ENCODE measurements around the gene CHSY1.
"Not testable (repeated sequence)": the region's sequence is repeated elsewhere in the genome, so short reads cannot be mapped to it uniquely, and the experiment has no call there.

Gene CHSY1

GRCh38 chr15:101251830-101252820 lies at the start of gene CHSY1:
Gene CHSY1 (minus strand): TSS chr15:101252048. CDS start chr15:101251456, 592 bp downstream.
- DNase-seq = peak; percentile 87

GRCh38 chr15:101296418-101297405 lies 44.9 kb upstream of the CHSY1 start:
- DNase-seq = no peak

GRCh38 chr15:101295607-101296161 lies 43.8 kb upstream of the CHSY1 start:
- DNase-seq = no peak

- peak; percentile 97 for DNase-seq
Measured at GRCh38 chr15:101294731-101295606, 43.1 kb upstream of the CHSY1 start, which contains the start of gene SNRPA1. Gene SNRPA1 (minus strand): TSS chr15:101295248. CDS start chr15:101295178, 70 bp downstream.

GRCh38 chr15:101293122-101293521 lies 41.3 kb upstream of the CHSY1 start:
- DNase-seq = no peak

- peak; percentile 27 for DNase-seq
Measured at GRCh38 chr15:101288905-101289513, 37.2 kb upstream of the CHSY1 start.

- DNase-seq = not testable (repeated sequence)
Measured at GRCh38 chr15:101287342-101287741, 35.5 kb upstream of the CHSY1 start.

- no peak for DNase-seq
Measured at GRCh38 chr15:101286471-101287114, 34.7 kb upstream of the CHSY1 start.

- no peak for DNase-seq
Measured at GRCh38 chr15:101283931-101284330, 32.1 kb upstream of the CHSY1 start.

GRCh38 chr15:101280007-101280406 lies 28.2 kb upstream of the CHSY1 start:
- DNase-seq = no peak

GRCh38 chr15:101277943-101278564 lies 26.2 kb upstream of the CHSY1 start:
- DNase-seq = no peak

GRCh38 chr15:101277038-101277822 lies 25.4 kb upstream of the CHSY1 start, which contains the start of gene SELENOS:
Gene SELENOS (minus strand): TSS chr15:101277485. CDS start chr15:101277417, 68 bp downstream.
- DNase-seq = peak; percentile 96

- DNase-seq = no peak
Measured at GRCh38 chr15:101276501-101277037, 24.7 kb upstream of the CHSY1 start.

- no peak for DNase-seq
Measured at GRCh38 chr15:101275018-101275417, 23.2 kb upstream of the CHSY1 start.

GRCh38 chr15:101273534-101273933 lies 21.7 kb upstream of the CHSY1 start:
- DNase-seq = no peak

- DNase-seq = no peak
Measured at GRCh38 chr15:101272584-101272983, 20.7 kb upstream of the CHSY1 start.

GRCh38 chr15:101269479-101270223 lies 17.8 kb upstream of the CHSY1 start:
- DNase-seq = no peak
